Eye (tissue), 1 donor: ENCODE data around the gene MBTD1.
"Not testable (repeated sequence)": the region's sequence is repeated elsewhere in the genome, so short reads cannot be mapped to it uniquely, and the experiment has no call there.

Experiments
- DNase-seq: peaks from one replicate; pipeline ENCODE4 v3.0.0-alpha.2; 2015

Gene MBTD1

GRCh38 chr17:51259564-51260236, at the start of gene MBTD1:
Gene MBTD1 (minus strand): TSS chr17:51260049. CDS start chr17:51225161, 34,888 bp downstream.
- no peak for DNase-seq

- no peak for DNase-seq
Measured at GRCh38 chr17:51305182-51305581, 45.3 kb upstream of the MBTD1 start.

DNA sequence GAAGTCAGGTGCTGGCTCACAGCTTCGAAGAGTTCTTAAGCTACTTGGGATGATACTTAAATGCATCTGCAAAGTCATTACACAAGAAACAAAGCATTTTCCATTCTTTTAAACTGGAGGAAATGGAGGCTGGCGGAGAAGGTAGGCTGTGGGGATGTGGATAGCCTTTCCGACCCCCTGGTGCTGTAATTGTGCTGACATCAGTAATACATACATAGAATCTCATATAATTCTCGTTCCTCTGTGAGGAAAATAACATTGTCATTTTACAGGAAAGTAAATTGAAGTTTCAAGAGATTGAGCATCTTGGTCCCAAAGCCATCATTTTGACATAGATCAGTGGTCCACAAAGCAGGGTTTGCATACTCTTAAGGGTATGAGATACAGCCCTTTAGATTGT, 40.0 kb upstream of the MBTD1 start:
- no peak for DNase-seq

- DNase-seq = peak; percentile 80
Measured at GRCh38 chr17:51298508-51299371, 38.9 kb upstream of the MBTD1 start.

DNA sequence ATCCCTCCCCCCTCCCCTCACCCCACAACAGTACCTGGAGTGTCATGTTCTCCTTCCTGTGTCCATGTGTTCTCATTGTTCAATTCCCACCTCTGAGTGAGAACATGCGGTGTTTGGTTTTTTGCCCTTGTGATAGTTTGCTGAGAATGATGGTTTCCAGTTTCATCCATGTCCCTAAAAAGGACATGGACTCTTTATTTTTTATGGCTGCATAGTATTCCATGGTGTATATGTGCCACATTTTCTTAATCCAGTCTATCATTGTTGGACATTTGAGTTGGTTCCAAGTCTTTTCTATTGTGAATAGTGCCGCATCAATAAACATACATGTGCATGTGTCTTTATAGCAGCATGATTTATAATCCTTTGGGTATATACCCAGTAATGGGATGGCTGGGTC, 34.5 kb upstream of the MBTD1 start:
- DNase-seq = not testable (repeated sequence)

DNA sequence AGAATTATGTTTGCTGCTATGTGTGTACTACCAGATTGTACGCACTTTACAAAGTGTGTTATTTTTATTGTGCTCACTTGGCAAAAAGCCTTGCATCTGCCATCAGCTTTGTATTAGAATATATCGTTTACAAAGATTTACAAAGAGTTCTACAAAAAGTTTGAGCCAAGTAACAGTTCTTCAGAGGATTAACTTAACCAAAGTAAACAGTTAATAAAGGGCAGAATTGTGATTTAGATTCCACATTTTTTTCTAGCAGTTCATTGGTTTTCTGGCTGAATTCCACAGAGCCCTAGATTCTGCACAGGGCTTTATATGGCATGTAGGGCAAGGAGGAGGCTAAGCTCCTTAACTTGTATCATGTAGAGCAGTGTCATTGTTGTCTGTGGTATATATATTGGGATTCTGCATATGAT, 29.9 kb upstream of the MBTD1 start:
- no peak for DNase-seq

- DNase-seq = no peak
Measured at GRCh38 chr17:51287412-51287811, 27.6 kb upstream of the MBTD1 start.

- DNase-seq = no peak
Measured at GRCh38 chr17:51279183-51279582, 19.3 kb upstream of the MBTD1 start.

DNA sequence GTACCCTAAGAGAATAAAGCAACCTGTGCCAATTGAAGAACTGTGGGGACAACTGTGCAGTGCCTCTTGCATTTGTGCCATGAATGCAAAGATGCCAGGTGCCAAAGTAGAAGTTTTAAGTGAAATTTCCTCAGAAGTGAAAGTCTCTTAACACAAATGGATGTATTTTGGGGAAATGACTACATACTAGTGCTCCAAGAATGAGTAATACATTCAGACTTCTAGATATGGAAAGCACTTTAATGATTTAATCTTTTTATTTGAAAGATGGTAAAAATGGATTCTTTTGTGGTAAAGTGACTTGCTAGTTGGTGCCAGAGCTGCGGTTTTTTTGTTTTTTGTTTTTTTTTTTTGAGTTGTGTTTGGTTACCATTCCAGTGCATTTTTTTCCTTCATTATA, 15.5 kb upstream of the MBTD1 start:
- no peak for DNase-seq

DNA sequence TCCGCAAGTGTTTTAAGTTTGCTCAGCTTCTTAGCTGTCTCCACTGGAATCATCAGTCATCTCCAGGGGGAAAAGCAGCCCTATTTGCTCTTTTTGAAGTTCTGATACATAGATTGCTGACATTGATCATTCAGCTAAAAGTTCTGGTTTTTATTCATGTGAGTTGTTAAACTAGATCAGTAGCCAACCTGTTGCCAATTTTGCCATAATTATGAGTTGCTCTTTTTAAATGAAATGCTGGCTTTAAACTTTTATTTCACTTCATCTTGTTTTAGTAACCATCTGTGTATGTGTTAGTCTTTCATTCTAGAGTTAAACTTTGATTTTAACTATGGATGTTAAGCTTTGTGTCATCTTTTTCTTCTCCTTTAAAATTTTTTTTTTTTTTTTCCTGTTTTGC, 13.0 kb upstream of the MBTD1 start:
- DNase-seq = no peak

- no peak for DNase-seq
Measured at GRCh38 chr17:51270636-51271035, 10.8 kb upstream of the MBTD1 start.

GRCh38 chr17:51269991-51270390, 10.1 kb upstream of the MBTD1 start:
- DNase-seq = no peak

GRCh38 chr17:51264466-51264865, 4.6 kb upstream of the MBTD1 start:
- DNase-seq = not testable (repeated sequence)

GRCh38 chr17:51263006-51263405, 3.2 kb upstream of the MBTD1 start:
- DNase-seq = no peak

GRCh38 chr17:51261024-51261963, 1.4 kb upstream of the MBTD1 start:
- DNase-seq = peak; percentile 87

DNA sequence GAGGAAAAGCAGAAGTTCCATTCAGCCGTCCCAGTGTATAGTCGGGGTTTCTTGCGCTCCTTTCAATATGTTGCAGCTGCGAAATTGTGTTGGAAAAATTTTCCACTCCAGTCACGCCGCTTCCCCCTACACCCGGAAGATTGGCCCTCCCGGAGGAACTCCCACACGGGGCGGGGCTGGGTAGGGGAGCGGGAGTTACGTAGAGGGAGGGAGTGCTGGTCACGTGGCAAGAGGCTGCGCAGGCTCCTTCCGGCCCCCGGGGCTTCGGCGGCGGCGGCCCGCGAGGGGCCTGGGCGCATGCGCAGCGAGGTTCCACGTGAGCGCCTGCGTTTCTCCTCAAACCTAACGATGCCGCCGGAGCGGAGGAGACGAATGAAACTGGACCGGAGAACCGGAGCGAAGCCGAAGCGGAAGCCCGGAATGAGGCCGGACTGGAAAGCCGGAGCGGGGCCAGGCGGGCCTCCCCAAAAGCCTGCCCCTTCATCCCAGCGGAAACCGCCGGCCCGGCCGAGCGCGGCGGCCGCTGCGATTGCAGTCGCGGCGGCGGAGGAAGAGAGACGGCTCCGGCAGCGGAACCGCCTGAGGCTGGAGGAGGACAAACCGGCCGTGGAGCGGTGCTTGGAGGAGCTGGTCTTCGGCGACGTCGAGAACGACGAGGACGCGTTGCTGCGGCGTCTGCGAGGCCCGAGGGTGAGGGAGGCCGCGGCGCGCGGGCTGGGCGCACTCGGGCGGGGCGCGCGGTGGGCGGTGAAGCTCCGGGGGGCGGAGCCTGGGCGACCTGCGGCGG, 581 bp upstream of the MBTD1 start, which contains the start of gene UTP18:
Gene UTP18 (plus strand): TSS at position 310 of the 787 bp plus-strand sequence. CDS start 39 bp downstream, at position 349.
- peak; percentile 99 for DNase-seq

DNA sequence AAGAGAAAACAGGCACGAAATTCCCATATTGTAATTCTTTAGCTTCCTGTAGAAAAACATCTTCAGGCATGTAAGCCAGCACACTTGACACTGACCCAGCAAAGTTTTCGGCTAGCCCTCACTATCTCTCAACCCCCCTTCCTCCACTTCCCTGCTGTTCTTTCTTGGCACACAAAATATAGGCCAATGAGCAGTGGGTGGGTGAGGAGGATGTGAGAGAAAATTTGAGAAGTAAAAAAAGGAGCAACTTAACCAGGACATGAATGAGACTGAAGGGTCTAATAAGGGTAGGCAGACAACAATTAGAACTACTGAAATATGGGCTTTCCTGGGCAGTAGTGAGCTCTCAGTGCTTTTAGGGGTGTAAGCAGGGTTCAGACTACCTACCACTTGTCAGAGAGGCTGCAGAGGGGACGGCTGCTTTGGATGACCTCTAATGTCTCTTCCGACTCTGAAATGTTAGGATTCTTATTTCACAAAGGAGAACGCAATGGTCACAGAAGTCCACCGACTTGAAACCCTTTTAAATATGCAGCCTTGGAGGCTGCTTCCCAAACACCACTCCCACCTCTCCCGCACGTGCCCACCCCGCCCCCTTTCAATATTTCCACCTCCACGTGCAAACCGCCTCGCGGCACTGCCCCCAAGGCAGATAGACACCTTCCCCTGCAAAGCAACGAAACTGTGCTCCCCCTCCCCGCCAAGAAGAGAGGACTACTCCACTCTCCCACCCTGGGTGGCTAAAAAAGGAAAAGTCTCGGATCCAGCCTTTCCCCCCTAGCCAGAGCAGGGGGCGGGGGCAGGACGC, 889 bp downstream of the MBTD1 start:
- DNase-seq = peak; percentile 45

- DNase-seq = no peak
Measured at GRCh38 chr17:51257150-51258081, 2.4 kb downstream of the MBTD1 start.

DNA sequence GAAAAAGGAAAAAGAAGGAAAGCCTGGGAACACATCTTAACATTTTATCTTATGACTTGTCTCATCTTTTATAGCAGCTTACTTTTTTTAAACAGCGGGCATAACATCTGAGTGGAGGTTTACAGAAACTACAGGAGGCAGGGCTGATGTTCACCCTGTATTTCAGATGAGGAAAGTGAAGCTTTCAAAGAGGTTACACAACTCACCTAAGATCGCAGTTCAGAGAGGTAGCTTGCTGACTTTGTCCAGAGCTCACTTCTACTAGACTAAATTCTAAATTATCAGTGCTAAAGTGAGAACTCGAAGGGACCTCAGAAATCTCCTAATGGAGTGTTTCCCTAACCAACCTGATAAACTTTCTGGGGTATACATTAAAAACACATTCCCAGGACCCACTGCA, 3.7 kb downstream of the MBTD1 start:
- DNase-seq = no peak

- no peak for DNase-seq
Measured at GRCh38 chr17:51255673-51256072, 4.2 kb downstream of the MBTD1 start.
